Mammary epithelial cell (primary cell): ENCODE measurements around the gene SP110.

Experiments used
- CTCF ChIP-seq, 2 donors: IDR thresholded peaks in 1 of 2; conservative IDR thresholded peaks in 1 of 2; 2 replicates each; pipeline ENCODE4 v1.5.1; 2011 to 2012; ENCODE audit warnings: inconsistent platforms in 2 of 2, low read length in 2 of 2, mild to moderate bottlenecking in 2 of 2, control low read depth in 1 of 2, low read depth in 1 of 2; ENCODE audit not compliant: insufficient read depth in 1 of 2; ENCODE audit errors: extremely low read depth in 1 of 2
- EZH2 ChIP-seq: IDR thresholded peaks from 2 replicates; pipeline ENCODE4 v1.6.1; 2012; ENCODE audit warnings: low read length, inconsistent platforms, borderline replicate concordance

- TF ChIP-seq CTCF (conservative IDR thresholded peaks at IDR 0.05 in 1 of 2, IDR thresholded peaks at IDR 0.05 in 1 of 2; ENCODE audit: extremely low read depth in 1 of 2, insufficient read depth in 1 of 2, low read depth in 1 of 2, low read length in 2 of 2) (no peak), EZH2 (no peak)
Measured at GRCh38 chr2:230164139-230164538, 55.6 kb downstream of the SP110 start.
